ENCODE data around the gene HNRNPK. TPM values are rescaled to one million over a fixed set of nuclear protein-coding genes. Genes with fewer than 3 reads are reported as not detected.

The HNRNPK gene
- total RNA-seq, 2 experiments from 2014 or later = 671 to 848 TPM

DNA sequence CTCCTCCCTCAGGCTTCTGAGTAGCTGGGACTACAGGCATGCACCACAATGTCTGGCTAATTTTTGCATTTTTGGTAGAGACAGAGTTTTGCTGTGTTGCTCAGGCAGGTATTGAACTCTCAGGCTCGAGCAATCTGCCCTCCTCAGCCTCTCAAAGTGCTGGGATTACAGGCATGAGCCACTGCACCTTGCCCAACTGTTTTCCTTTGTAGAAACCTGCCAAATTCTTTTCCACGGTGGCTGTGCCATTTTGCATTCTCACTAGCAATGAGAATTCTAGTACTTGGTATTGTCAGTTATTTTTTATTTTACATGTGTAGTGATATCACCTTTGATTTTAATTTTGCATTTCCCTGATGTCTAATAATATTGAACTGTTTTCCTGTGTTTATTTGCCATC lies 8.4 kb upstream of the HNRNPK start:
- ChIA-PET CTCF (no interaction called here), POLR2A (no interaction called here)
- H3K9me3 Mint-ChIP-seq = no peaks in the 10 kb centered on the region
- no peak overlapping the region for H3K4me3 Mint-ChIP-seq
- H3K4me1 Mint-ChIP-seq = peaks cover 34% of the 10 kb centered on the region
- no peak for DNase-seq
- peak overlapping the region; percentile 50 for H3K27ac Mint-ChIP-seq
- H3K27me3 Mint-ChIP-seq = no peaks in the 10 kb centered on the region
- peaks cover 31% of the 10 kb centered on the region for H3K36me3 Mint-ChIP-seq (ENCODE audit: low read depth)

GRCh38 chr9:83987402-83987791 lies 7.4 kb upstream of the HNRNPK start:
- peaks cover 38% of the 10 kb centered on the region for H3K36me3 Mint-ChIP-seq (ENCODE audit: low read depth)

GRCh38 chr9:83986765-83987401 lies 6.9 kb upstream of the HNRNPK start:
- peaks cover 37% of the 10 kb centered on the region for H3K4me1 Mint-ChIP-seq
- H3K27ac Mint-ChIP-seq = no peak overlapping the region
- ChIA-PET POLR2A (no interaction called here), CTCF (no interaction called here)
- H3K4me3 Mint-ChIP-seq = no peak overlapping the region
- DNase-seq = no peak
- peaks cover 38% of the 10 kb centered on the region for H3K36me3 Mint-ChIP-seq (ENCODE audit: low read depth)
- no peaks in the 10 kb centered on the region for H3K9me3 Mint-ChIP-seq
- H3K27me3 Mint-ChIP-seq = no peaks in the 10 kb centered on the region

More at GRCh38 chr9:83987402-83987791, 7.4 kb upstream of the HNRNPK start:
- Mint-ChIP-seq H3K27ac (peak overlapping the region; percentile 54), H3K27me3 (no peaks in the 10 kb centered on the region), H3K9me3 (no peaks in the 10 kb centered on the region), H3K4me1 (peaks cover 34% of the 10 kb centered on the region), H3K4me3 (no peak overlapping the region)
- no peak for DNase-seq
- POLR2A ChIA-PET = no interaction called here
- CTCF ChIA-PET = no interaction called here

DNA sequence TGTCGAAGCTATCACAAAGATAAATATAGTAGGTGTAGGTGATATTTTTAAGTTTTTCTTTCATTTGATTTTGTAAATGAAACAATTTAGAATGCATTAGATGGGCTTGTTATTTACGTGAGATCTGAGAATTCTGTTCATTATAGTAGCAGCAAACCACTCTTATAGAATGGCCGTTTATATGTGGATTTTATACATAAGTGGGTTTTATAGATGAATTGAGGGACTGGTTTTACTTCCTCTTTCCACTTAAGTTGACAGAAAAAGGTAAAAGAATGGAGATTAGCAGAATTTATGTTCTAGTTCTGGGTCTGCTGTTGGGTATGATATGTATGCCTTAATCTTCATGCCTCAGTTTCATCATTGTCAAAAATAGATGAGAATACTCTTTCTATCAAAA lies 6.2 kb upstream of the HNRNPK start:
- ChIA-PET CTCF (no interaction called here), POLR2A (no interaction called here)
- no peak overlapping the region for H3K27ac Mint-ChIP-seq
- peaks cover 41% of the 10 kb centered on the region for H3K4me1 Mint-ChIP-seq
- no peaks in the 10 kb centered on the region for H3K9me3 Mint-ChIP-seq
- no peaks in the 10 kb centered on the region for H3K27me3 Mint-ChIP-seq
- H3K36me3 Mint-ChIP-seq (ENCODE audit: low read depth) = peaks cover 38% of the 10 kb centered on the region
- no peak for DNase-seq
- no peak overlapping the region for H3K4me3 Mint-ChIP-seq

DNA sequence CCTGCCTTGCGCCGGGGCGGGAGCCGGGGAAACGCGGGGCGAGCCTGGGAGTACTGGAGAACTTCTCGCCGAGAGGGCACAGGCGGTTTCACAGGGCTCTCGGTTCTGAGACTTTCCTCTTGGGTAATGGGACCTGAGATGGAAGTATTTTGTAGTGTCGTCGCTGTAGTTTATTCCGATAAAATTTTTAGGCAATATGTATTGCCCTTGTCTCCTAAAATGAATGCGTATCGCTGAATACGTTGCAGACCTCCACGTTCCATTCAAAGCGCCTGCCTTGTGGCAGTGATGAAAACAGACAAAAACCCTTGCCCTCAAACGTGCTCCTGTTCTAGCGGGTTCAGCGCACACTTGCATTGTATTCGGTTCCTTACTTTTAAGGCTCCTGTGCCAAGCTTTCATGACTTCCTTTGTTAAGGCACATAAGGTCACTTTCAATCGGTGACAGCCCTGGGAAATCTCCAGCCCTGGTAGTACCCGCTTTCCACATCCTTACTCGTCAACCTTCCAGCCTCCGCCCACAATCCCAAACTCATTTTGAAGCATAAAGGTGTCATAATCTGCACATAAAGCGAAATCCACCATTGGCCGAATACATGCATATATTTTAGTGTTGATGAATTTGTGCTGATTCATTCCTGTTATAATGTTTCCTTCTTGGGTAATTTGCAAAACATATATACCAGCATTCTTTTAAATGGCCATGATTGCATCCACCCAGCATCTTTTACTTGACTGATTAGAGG lies 1.3 kb upstream of the HNRNPK start:
- peaks cover 43% of the 10 kb centered on the region for H3K4me1 Mint-ChIP-seq
- CTCF ChIA-PET = interaction anchor here (0.6 to 1.9 kb wide), 6 partner anchors 17 to 279 kb away, joined by 3 to 8 read pairs (median 4); a partner anchor contains a TSS
- DNase-seq = peak; percentile 33
- POLR2A ChIA-PET = interaction anchor here (1.0 kb wide), 2 partner anchors 274 to 312 kb away, joined by 3 to 4 read pairs; no protein-coding TSS in a partner anchor
- no peaks in the 10 kb centered on the region for H3K27me3 Mint-ChIP-seq
- no peaks in the 10 kb centered on the region for H3K9me3 Mint-ChIP-seq
- H3K36me3 Mint-ChIP-seq (ENCODE audit: low read depth) = peaks cover 40% of the 10 kb centered on the region
- H3K27ac Mint-ChIP-seq = peak overlapping the region; percentile 98
- peak overlapping the region; percentile 93 for H3K4me3 Mint-ChIP-seq

DNA sequence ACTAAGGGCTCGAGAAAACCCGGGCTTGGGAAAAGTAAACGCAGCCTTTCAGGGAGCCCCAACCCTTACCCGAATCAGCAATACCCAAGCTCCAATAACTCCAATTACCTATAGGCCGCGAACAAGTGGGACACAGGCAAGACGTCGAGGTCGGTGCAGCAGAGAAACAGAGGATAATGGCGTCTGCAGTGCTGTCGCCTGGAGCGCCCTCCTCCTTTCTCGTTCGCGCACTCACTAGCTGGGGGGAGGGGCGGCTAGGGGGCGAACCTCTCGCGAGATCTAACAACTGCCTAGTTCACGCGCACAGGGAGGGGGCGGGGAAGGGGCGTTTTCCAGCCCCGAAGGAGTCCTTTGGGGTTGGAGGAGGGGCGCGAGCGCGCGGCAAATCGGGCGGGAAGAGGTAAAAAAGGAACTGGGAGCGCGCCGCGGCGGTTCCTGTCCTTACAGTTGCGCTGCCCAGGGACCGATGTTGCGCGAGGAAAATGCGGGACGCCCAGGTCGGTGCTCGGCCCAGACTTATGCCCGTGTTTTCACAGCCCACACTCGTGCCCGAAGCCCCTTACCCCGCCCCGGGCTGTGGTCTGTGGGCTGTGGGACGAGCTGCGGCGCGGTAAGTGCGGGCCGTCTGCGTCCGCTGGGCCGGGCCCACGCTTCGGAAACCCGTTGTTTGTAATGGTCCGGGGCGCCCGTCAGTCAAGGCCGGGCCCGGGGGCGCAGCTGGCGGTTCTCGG lies 545 bp upstream of the HNRNPK start, which contains the start of gene RMI1:
RMI1 (plus strand) TSS at position 411 of the 731 bp plus-strand sequence. CDS start 20,182 bp downstream, outside the sequence.
- Mint-ChIP-seq H3K9me3 (no peaks in the 10 kb centered on the region), H3K36me3 (ENCODE audit: low read depth) (peaks cover 48% of the 10 kb centered on the region), H3K27me3 (no peaks in the 10 kb centered on the region), H3K4me3 (peak within 1 kb of the TSS; percentile 93), H3K27ac (peak within 1 kb of the TSS; percentile 98), H3K4me1 (peaks cover 47% of the 10 kb centered on the region)
- peak; percentile 99 for DNase-seq
- POLR2A ChIA-PET = interaction anchor here (0.6 to 1.0 kb wide), 5 partner anchors 24 to 313 kb away, joined by 3 to 4 read pairs (median 3); a partner anchor contains a TSS
- CTCF ChIA-PET = interaction anchor here (0.6 to 1.9 kb wide), 8 partner anchors 16 to 401 kb away, joined by 3 to 8 read pairs (median 4); a partner anchor contains a TSS

- Mint-ChIP-seq H3K9me3 (no peaks in the 10 kb centered on the region), H3K4me3 (peak overlapping the region; percentile 93), H3K36me3 (ENCODE audit: low read depth) (peaks cover 59% of the 10 kb centered on the region), H3K27me3 (no peaks in the 10 kb centered on the region), H3K4me1 (peaks cover 58% of the 10 kb centered on the region), H3K27ac (peak overlapping the region; percentile 98)
- peak; percentile 93 for DNase-seq
- POLR2A ChIA-PET = no interaction called here
- CTCF ChIA-PET = interaction anchor here (0.6 to 1.9 kb wide), 6 partner anchors 15 to 403 kb away, joined by 3 to 8 read pairs (median 4); a partner anchor contains a TSS
Observed at GRCh38 chr9:83978992-83979811, 813 bp downstream of the HNRNPK start.

DNA sequence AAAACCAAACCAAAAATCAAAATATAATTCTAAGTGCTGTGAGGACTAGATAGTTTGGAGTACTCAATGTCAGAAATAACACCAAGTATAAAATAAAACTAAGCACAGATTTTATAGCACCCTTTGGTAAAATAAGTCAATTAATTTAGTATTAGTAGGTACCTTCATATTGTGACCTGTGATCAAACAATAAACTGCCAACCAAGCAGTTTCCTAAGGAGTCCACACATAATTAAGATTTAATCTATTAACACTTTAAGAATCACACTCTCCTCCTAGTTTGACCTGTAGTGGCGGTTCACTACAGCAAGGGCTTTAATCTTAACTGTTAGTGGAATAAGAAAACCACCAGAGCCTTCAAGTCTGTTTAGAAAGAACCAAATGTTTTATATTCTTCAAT lies 2.8 kb downstream of the HNRNPK start:
- H3K36me3 Mint-ChIP-seq (ENCODE audit: low read depth) = peaks cover 68% of the 10 kb centered on the region
- DNase-seq = no peak
- CTCF ChIA-PET = interaction anchor here (0.9 kb wide), 1 partner anchor 10 kb away, joined by 3 read pairs; no protein-coding TSS in a partner anchor
- peak overlapping the region; percentile 93 for H3K4me3 Mint-ChIP-seq
- POLR2A ChIA-PET = no interaction called here
- peaks cover 53% of the 10 kb centered on the region for H3K4me1 Mint-ChIP-seq
- peak overlapping the region; percentile 98 for H3K27ac Mint-ChIP-seq
- no peaks in the 10 kb centered on the region for H3K9me3 Mint-ChIP-seq
- no peaks in the 10 kb centered on the region for H3K27me3 Mint-ChIP-seq

DNA sequence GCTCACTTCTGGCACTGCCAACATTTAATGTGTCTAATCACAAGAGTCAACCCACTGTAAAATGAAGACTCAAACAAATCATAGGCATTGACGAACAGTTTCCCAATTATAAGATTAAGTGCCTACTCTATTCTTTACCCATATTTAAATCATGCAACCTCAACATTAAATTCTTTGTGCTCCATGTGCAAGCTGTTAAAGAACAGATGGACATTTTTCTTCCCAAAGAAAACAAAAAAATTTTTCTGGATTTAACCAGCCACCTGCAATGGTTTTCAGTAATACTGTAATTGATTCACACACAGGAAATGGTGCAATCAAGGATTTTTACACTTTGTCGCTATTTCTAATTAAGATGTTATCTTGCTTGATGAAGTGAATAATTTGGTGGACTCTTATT lies 3.6 kb downstream of the HNRNPK start:
- POLR2A ChIA-PET = interaction anchor here (0.6 kb wide), 1 partner anchor 68 kb away, joined by 16 read pairs; no protein-coding TSS in a partner anchor
- Mint-ChIP-seq H3K27me3 (no peaks in the 10 kb centered on the region), H3K4me3 (peak overlapping the region; percentile 22), H3K4me1 (peaks cover 50% of the 10 kb centered on the region), H3K36me3 (ENCODE audit: low read depth) (peaks cover 77% of the 10 kb centered on the region), H3K27ac (no peak overlapping the region), H3K9me3 (no peaks in the 10 kb centered on the region)
- CTCF ChIA-PET = interaction anchor here (0.9 kb wide), 1 partner anchor 9 kb away, joined by 3 read pairs; no protein-coding TSS in a partner anchor
- no peak for DNase-seq

DNA sequence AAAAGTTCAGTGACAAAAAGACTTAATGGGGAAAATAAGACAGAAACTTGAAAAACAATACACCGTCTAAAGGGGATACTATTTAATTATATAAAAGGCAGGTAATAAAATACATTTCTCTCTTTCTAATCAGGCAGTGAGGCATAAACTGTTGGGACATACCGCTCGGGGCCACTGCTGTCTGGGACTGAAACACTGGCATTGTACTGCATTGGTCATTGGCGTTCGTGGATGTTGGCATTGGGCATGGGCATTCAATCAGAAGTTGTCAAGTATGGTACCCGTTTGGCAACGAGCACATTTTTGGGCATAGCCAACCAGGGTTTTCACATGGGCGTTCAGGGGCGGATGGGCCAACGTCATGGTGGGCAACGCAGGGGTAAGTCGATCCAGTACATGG lies 4.7 kb downstream of the HNRNPK start:
- POLR2A ChIA-PET = no interaction called here
- H3K4me1 Mint-ChIP-seq = peaks cover 53% of the 10 kb centered on the region
- no peak overlapping the region for H3K4me3 Mint-ChIP-seq
- DNase-seq = no peak
- H3K27me3 Mint-ChIP-seq = no peaks in the 10 kb centered on the region
- H3K9me3 Mint-ChIP-seq = no peaks in the 10 kb centered on the region
- CTCF ChIA-PET = no interaction called here
- peaks cover 87% of the 10 kb centered on the region for H3K36me3 Mint-ChIP-seq (ENCODE audit: low read depth)
- peak overlapping the region; percentile 71 for H3K27ac Mint-ChIP-seq

GRCh38 chr9:83972286-83972685 lies 7.7 kb downstream of the HNRNPK start:
- POLR2A ChIA-PET = no interaction called here
- DNase-seq = no peak
- no peaks in the 10 kb centered on the region for H3K9me3 Mint-ChIP-seq
- CTCF ChIA-PET = interaction anchor here (0.7 to 1.8 kb wide), 2 partner anchors 11 to 954 kb away, joined by 3 to 4 read pairs; no protein-coding TSS in a partner anchor
- H3K4me1 Mint-ChIP-seq = peaks cover 51% of the 10 kb centered on the region
- no peak overlapping the region for H3K27ac Mint-ChIP-seq
- no peaks in the 10 kb centered on the region for H3K27me3 Mint-ChIP-seq
- peaks cover 90% of the 10 kb centered on the region for H3K36me3 Mint-ChIP-seq (ENCODE audit: low read depth)
- H3K4me3 Mint-ChIP-seq = no peak overlapping the region

GRCh38 chr9:83971485-83971884 lies 8.5 kb downstream of the HNRNPK start:
- ChIA-PET CTCF (no interaction called here), POLR2A (no interaction called here)
- Mint-ChIP-seq H3K4me3 (no peak overlapping the region), H3K9me3 (no peaks in the 10 kb centered on the region), H3K27ac (no peak overlapping the region), H3K27me3 (no peaks in the 10 kb centered on the region), H3K36me3 (ENCODE audit: low read depth) (peaks cover 89% of the 10 kb centered on the region), H3K4me1 (peaks cover 44% of the 10 kb centered on the region)
- DNase-seq = no peak
